GM12875 (cell line): Measurements from ENCODE around the gene ELMO1.

ENCODE experiments used
- H3K4me3 ChIP-seq: one replicate; pipeline ENCODE4 v1.5.1; 2011; ENCODE audit warnings: low read depth, low read length, control low read depth
- CTCF ChIP-seq: IDR thresholded peaks from 2 replicates; pipeline ENCODE4 v1.5.1; 2011; ENCODE audit warnings: low read depth, mild to moderate bottlenecking, control low read depth, inconsistent platforms, low read length, moderate library complexity, borderline replicate concordance; ENCODE audit not compliant: insufficient read depth

The ELMO1 gene

GRCh38 chr7:37352974-37353948 is 95.4 kb downstream of the ELMO1 start:
- peak overlapping the region; percentile 61 for H3K4me3 ChIP-seq

GRCh38 chr7:37352251-37352880 is 96.3 kb downstream of the ELMO1 start:
- no peak overlapping the region for H3K4me3 ChIP-seq
- no peak for TF ChIP-seq CTCF

More at GRCh38 chr7:37352974-37353948, 95.4 kb downstream of the ELMO1 start:
- peak; percentile 88 for TF ChIP-seq CTCF

- TF ChIP-seq CTCF: no peak
- H3K4me3 ChIP-seq: no peak overlapping the region
Observed at GRCh38 chr7:37351716-37352115, 96.9 kb downstream of the ELMO1 start.

- no peak overlapping the region for H3K4me3 ChIP-seq
- no peak for TF ChIP-seq CTCF
Observed at GRCh38 chr7:37349979-37350590, 98.6 kb downstream of the ELMO1 start.

GRCh38 chr7:37348982-37349381 is 99.7 kb downstream of the ELMO1 start:
- H3K4me3 ChIP-seq: no peak overlapping the region
- no peak for TF ChIP-seq CTCF

- TF ChIP-seq CTCF: no peak
- no peak overlapping the region for H3K4me3 ChIP-seq
Observed at GRCh38 chr7:37346761-37347160, 101.9 kb downstream of the ELMO1 start.
